ENCODE measurements around the gene FGF14. TPM values are rescaled to one million over a fixed set of nuclear protein-coding genes. Genes with fewer than 3 reads are reported as not detected.

FGF14 gene
- total RNA-seq, 1 donor from 2014 or later, result 0.06 TPM

DNA sequence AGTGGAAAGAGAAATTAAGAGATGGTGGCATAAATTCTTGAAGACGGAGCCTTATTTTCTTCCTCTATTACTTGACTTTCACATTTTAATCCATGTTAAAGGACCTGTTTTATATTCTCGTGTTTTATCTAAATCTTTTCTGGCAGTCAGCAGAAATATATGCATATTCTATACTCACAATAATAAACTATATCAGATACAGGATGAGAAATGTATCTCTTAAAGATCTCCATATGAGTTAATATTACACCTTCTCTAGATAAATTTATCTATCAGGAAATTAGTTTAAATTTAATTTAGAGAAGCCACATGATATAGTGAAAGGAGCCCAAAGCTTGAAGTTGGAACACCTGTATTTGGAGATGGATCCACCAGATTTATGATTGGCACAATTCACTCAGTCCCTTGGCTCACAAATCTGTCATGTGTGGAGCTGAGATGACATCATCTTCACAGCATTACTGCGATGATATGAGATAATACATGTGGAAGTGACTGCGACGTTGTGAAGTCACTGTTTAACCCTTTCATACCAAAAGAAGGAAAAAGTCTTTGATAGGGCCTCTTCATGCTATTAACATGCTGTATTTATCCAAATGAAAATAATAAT is 216.4 kb downstream of the FGF14 start:
- no peak overlapping the region for H3K4me3 ChIP-seq (ENCODE audit: low read depth, low read length)
- TF ChIP-seq, protein P1, sequence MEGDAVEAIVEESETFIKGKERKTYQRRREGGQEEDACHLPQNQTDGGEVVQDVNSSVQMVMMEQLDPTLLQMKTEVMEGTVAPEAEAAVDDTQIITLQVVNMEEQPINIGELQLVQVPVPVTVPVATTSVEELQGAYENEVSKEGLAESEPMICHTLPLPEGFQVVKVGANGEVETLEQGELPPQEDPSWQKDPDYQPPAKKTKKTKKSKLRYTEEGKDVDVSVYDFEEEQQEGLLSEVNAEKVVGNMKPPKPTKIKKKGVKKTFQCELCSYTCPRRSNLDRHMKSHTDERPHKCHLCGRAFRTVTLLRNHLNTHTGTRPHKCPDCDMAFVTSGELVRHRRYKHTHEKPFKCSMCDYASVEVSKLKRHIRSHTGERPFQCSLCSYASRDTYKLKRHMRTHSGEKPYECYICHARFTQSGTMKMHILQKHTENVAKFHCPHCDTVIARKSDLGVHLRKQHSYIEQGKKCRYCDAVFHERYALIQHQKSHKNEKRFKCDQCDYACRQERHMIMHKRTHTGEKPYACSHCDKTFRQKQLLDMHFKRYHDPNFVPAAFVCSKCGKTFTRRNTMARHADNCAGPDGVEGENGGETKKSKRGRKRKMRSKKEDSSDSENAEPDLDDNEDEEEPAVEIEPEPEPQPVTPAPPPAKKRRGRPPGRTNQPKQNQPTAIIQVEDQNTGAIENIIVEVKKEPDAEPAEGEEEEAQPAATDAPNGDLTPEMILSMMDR (conservative IDR thresholded peaks at IDR 0.05; ENCODE audit: low read depth, low read length), result no peak
- DNase-seq (ENCODE audit: low read depth), result no peak

DNA sequence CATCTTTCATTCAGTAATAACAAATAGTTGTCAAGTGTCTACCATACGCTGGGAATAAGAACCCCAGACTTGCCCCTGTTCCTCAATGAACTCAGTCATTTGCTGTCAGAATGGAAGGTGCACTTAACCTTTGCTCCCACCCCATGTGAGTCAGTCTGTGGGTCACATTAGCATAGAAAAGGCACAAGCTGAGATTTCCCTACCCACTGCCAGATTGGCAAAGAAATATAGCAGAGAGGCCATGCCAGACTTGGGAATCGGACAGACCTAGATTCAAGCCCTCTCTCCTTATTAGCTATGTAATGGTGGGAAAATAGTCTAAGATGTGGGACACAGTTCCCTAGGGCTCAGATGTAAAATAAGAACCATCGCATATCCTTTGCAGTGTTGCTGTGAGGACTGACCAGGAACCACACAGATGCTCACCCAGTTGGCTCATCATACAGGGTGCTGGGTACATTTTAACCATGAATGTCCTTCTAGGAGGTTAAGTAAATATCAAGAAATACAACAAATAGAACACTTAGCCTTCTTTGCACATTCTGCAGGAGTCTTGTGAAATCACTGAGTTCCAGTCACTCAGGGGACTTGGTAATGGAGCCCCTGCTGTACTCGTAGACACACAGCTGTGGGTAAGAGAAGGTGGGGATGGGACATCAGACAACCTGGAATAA is 218.2 kb downstream of the FGF14 start:
- no peak overlapping the region for H3K4me3 ChIP-seq (ENCODE audit: low read depth, low read length)
- TF ChIP-seq, protein P1 (conservative IDR thresholded peaks at IDR 0.05; ENCODE audit: low read depth, low read length), result no peak
- DNase-seq (ENCODE audit: low read depth), result peak; percentile 52

DNA sequence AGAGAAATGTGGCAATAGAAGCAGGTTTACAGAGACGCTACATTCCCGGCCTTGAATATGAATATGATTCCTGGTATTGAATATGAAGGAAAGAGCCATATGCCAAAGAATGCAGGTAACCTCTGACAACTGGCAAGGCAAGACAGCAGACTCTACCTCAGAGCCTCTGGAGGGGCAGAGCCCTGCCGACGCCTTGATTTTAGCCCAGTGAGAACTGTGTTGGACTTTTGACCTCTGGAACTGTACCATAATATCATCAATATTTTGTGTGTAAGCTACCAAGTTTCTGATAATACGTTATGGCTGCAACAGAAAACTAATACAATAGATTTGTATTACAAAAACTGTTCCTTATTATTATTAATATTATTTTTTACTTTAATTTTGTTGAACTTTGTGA is 219.7 kb downstream of the FGF14 start:
- no peak for DNase-seq (ENCODE audit: low read depth)
- TF ChIP-seq, protein P1 (conservative IDR thresholded peaks at IDR 0.05; ENCODE audit: low read depth, low read length), result no peak
- no peak overlapping the region for H3K4me3 ChIP-seq (ENCODE audit: low read depth, low read length)

DNA sequence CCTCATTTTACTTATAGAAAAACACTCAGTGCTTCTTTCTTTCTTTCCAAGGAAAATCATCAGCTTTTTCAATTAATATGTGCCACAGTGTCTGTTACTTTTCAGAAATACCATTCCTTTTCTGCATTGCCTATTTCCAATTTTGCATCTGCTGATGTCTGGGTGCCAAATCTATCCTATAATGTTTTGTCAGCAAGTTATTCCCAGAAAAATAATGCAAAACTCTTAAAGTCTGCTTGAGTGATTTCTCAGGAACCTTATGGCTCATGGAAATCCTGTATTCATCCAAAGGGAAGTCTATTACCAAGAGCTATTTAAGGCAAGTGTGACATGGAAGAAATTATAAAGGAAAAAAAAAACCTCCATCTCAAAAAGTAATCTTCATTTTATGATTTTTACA is 224.4 kb downstream of the FGF14 start:
- no peak for DNase-seq (ENCODE audit: low read depth)
- TF ChIP-seq, protein P1 (conservative IDR thresholded peaks at IDR 0.05; ENCODE audit: low read depth, low read length), result no peak
- no peak overlapping the region for H3K4me3 ChIP-seq (ENCODE audit: low read depth, low read length)

DNA sequence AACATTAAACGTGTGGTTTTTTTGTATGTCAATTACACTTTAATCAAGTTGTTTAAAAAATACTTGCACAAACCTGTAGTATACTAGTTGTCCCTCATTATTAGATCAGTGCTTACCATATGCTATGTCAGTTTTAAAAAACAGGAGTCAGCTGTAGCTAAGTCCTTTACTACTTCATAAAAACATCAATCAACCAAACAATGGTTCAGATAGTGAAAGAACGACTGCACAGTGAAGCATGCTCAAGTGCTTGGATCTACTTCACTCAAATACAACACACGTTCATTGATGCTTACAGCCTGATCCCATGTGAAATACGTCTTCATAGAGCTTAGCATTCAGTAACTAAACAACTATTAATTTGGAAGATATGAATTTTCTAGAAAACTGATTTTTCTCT is 225.0 kb downstream of the FGF14 start:
- TF ChIP-seq, protein P1 (conservative IDR thresholded peaks at IDR 0.05; ENCODE audit: low read depth, low read length), result no peak
- no peak for DNase-seq (ENCODE audit: low read depth)
- H3K4me3 ChIP-seq (ENCODE audit: low read depth, low read length), result no peak overlapping the region

DNA sequence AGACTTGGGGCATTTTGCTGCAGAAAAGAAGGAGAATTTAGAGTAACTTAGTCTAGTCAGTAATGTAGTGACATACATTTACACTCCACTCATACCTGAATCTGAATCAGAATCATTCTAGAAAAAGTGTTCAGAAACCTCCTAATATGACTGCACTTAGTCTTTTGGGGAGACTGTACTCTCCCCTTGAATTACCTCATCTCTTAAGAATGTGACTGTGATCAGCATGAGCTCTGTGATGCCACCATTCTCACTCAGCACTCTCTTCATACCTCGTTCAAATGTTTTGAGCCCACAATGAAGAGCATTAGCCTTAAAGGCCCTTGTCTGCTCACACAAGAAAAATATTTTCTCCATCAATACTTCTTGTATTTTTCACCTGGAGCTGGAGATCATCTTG is 229.4 kb downstream of the FGF14 start:
- no peak overlapping the region for H3K4me3 ChIP-seq (ENCODE audit: low read depth, low read length)
- DNase-seq (ENCODE audit: low read depth), result no peak
- TF ChIP-seq, protein P1 (conservative IDR thresholded peaks at IDR 0.05; ENCODE audit: low read depth, low read length), result no peak

DNA sequence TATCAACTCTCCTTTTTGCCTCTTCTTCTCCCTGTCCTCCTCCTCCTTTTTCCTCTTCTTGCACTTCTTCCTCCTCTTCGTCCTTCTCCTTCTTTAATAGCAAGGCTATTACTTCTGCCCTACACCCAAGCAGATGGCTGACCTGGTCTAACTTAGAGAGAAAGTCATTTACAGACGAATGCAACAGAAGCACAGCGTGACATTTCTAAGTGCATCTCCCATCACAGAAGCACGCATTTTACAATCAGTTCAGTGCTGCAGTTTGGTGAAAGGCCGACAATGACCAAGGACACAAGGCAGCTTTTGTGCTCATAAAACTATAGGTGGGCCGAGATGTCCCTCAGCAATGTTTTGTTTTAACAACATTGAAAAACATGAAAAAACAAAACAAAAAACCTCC is 231.5 kb downstream of the FGF14 start:
- DNase-seq (ENCODE audit: low read depth), result no peak
- H3K4me3 ChIP-seq (ENCODE audit: low read depth, low read length), result no peak overlapping the region
- TF ChIP-seq, protein P1 (conservative IDR thresholded peaks at IDR 0.05; ENCODE audit: low read depth, low read length), result no peak
